Measurements from ENCODE around the gene PTPRN2.

GRCh38 chr7:158143196-158144120, 444.2 kb downstream of the PTPRN2 start:
- TF ChIP-seq, protein P1, sequence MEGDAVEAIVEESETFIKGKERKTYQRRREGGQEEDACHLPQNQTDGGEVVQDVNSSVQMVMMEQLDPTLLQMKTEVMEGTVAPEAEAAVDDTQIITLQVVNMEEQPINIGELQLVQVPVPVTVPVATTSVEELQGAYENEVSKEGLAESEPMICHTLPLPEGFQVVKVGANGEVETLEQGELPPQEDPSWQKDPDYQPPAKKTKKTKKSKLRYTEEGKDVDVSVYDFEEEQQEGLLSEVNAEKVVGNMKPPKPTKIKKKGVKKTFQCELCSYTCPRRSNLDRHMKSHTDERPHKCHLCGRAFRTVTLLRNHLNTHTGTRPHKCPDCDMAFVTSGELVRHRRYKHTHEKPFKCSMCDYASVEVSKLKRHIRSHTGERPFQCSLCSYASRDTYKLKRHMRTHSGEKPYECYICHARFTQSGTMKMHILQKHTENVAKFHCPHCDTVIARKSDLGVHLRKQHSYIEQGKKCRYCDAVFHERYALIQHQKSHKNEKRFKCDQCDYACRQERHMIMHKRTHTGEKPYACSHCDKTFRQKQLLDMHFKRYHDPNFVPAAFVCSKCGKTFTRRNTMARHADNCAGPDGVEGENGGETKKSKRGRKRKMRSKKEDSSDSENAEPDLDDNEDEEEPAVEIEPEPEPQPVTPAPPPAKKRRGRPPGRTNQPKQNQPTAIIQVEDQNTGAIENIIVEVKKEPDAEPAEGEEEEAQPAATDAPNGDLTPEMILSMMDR (IDR thresholded peaks at IDR 0.05), result no peak
- no peak for TF ChIP-seq ZFX (IDR thresholded peaks at IDR 0.05; ENCODE audit: borderline replicate concordance)
